IMR-90 (cell line): ENCODE data around the gene UPK1A. TPM values are rescaled to one million over a fixed set of nuclear protein-coding genes. Genes with fewer than 3 reads are reported as not detected.

Experiments
- ATAC-seq: fragments of 200-7000 bp; cut with Tn5 transposase; 2 replicates; pipeline ENCODE4 v1.9.1; 2020; ENCODE audit warnings: low read depth, mild to moderate bottlenecking, moderate library complexity
- BruUV-seq: library from RNA; stranded (reverse); fragments of 400-500 nt; replicated peaks from 2 replicates; lab custom pipeline; 2021; lab: Mats Ljungman, UMichigan
- CTCF ChIA-PET: fragments of 300-600 bp; formaldehyde crosslinking; extraction: SDS; loops from one replicate; lab custom pipeline; 2021; ENCODE audit warnings: antibody characterized with exemption; lab: Yijun Ruan, JAX
- POLR2A ChIA-PET: fragments of 300-600 bp; sonication (Branson Sonifier 250); formaldehyde crosslinking; loops from one replicate; lab custom pipeline; 2022; ENCODE audit warnings: antibody characterized with exemption; ENCODE audit not compliant: unreplicated experiment; lab: Charles Lee
- DNase-seq: peaks from one replicate; pipeline ENCODE4 v3.0.0; 2013
- H2AFZ ChIP-seq: replicated peaks from 2 replicates; pipeline ENCODE3; 2013; ENCODE audit warnings: low read length, mild to moderate bottlenecking; ENCODE audit not compliant: poor library complexity
- H2AK5ac ChIP-seq: 2 replicates; pipeline ENCODE4 v1.6.1; 2013; ENCODE audit warnings: low read depth, low read length, inconsistent platforms
- H2AK9ac ChIP-seq: replicated peaks from 2 replicates; pipeline ENCODE3; 2013; ENCODE audit warnings: mild to moderate bottlenecking, low read depth, low read length, moderate library complexity; ENCODE audit not compliant: poor library complexity
- H2BK120ac ChIP-seq: 2 replicates; pipeline ENCODE4 v1.6.1; 2013; ENCODE audit warnings: low read depth, low read length, inconsistent platforms
- H2BK15ac ChIP-seq: 3 replicates; pipeline ENCODE4 v1.6.1; 2013; ENCODE audit warnings: low read depth, low read length, inconsistent platforms
- H2BK20ac ChIP-seq: 2 replicates; pipeline ENCODE4 v1.6.1; 2013; ENCODE audit warnings: low read depth, mild to moderate bottlenecking, inconsistent platforms, low read length, moderate library complexity
- H2BK5ac ChIP-seq: 2 replicates; pipeline ENCODE4 v1.6.1; 2013; ENCODE audit warnings: mild to moderate bottlenecking, low read depth, low read length, inconsistent platforms; ENCODE audit not compliant: poor library complexity, severe bottlenecking
- H3K14ac ChIP-seq: replicated peaks from 2 replicates; pipeline ENCODE4 v1.6.1; 2013; ENCODE audit warnings: low read depth, low read length, inconsistent platforms
- H3K18ac ChIP-seq: 2 replicates; pipeline ENCODE4 v1.6.1; 2013; ENCODE audit warnings: low read depth, low read length, control low read depth
- H3K23ac ChIP-seq: 2 replicates; pipeline ENCODE4 v1.6.1; 2013; ENCODE audit warnings: low read depth, low read length, inconsistent platforms
- H3K27ac ChIP-seq: 2 replicates; pipeline ENCODE4 v1.5.1; 2013; ENCODE audit warnings: mild to moderate bottlenecking, control low read depth, low read length; ENCODE audit not compliant: insufficient read depth
- H3K27me3 ChIP-seq: 2 replicates; pipeline ENCODE4 v1.6.1; 2013; ENCODE audit warnings: low read length; ENCODE audit not compliant: control insufficient read depth, insufficient read depth
- H3K36me3 ChIP-seq: 2 replicates; pipeline ENCODE4 v1.6.1; 2013; ENCODE audit warnings: low read length, mixed read lengths; ENCODE audit not compliant: control insufficient read depth, insufficient read depth
- H3K4ac ChIP-seq: 2 replicates; pipeline ENCODE4 v1.6.1; 2013; ENCODE audit warnings: low read depth, low read length, inconsistent platforms
- H3K4me1 ChIP-seq: 2 replicates; pipeline ENCODE4 v1.6.1; 2013; ENCODE audit warnings: low read length, mixed read lengths; ENCODE audit not compliant: control insufficient read depth, insufficient read depth
- H3K4me2 ChIP-seq: 2 replicates; pipeline ENCODE4 v1.6.1; 2013; ENCODE audit warnings: low read depth, mild to moderate bottlenecking, control low read depth, low read length, moderate library complexity
- H3K4me3 ChIP-seq: 2 replicates; pipeline ENCODE4 v1.5.1; 2013; ENCODE audit warnings: low read depth, mild to moderate bottlenecking, control low read depth, low read length, moderate library complexity; ENCODE audit not compliant: insufficient read depth
- H3K56ac ChIP-seq: 2 replicates; pipeline ENCODE4 v1.6.1; 2013; ENCODE audit warnings: low read length, inconsistent platforms; ENCODE audit not compliant: insufficient read depth; ENCODE audit errors: extremely low read depth
- H3K79me1 ChIP-seq, 2 experiments: 2 replicates each; pipeline ENCODE4 v1.6.1; 2013; ENCODE audit warnings: low read length in 2 of 2, inconsistent platforms in 1 of 2, low read depth in 1 of 2
- H3K9ac ChIP-seq: 2 replicates; pipeline ENCODE4 v1.6.1; 2013; ENCODE audit warnings: low read depth, low read length, control low read depth
- H3K9me1 ChIP-seq: 2 replicates; pipeline ENCODE4 v1.6.1; 2013; ENCODE audit warnings: low read length, inconsistent platforms; ENCODE audit not compliant: insufficient read depth
- H3K9me3 ChIP-seq: 2 replicates; pipeline ENCODE4 v1.6.1; 2013; ENCODE audit warnings: low read length; ENCODE audit not compliant: control insufficient read depth, insufficient read depth
- H4K20me1 ChIP-seq: 2 replicates; pipeline ENCODE4 v1.6.1; 2013; ENCODE audit warnings: low read length, inconsistent platforms; ENCODE audit not compliant: insufficient read depth
- H4K5ac ChIP-seq: 2 replicates; pipeline ENCODE4 v1.6.1; 2013; ENCODE audit warnings: mild to moderate bottlenecking, low read depth, low read length, control low read depth
- H4K8ac ChIP-seq, 2 experiments: 2 replicates each; pipeline ENCODE4 v1.6.1; 2013; ENCODE audit warnings: low read depth in 2 of 2, low read length in 2 of 2, control low read depth in 1 of 2, inconsistent platforms in 1 of 2
- H4K91ac ChIP-seq: 2 replicates; pipeline ENCODE4 v1.6.1; 2013; ENCODE audit warnings: low read depth, low read length, inconsistent platforms; ENCODE audit not compliant: insufficient read depth
- CHD1 ChIP-seq: IDR thresholded peaks from 2 replicates; pipeline ENCODE4 v1.6.1; 2012; ENCODE audit warnings: low read depth, low read length, improper control_type of control experiment
- CTCF ChIP-seq: conservative IDR thresholded peaks from 2 replicates; pipeline ENCODE4 v1.5.1; 2012; ENCODE audit warnings: mild to moderate bottlenecking, low read depth, low read length, improper control_type of control experiment
- ELK1 ChIP-seq: fragments of 150-350 bp; IDR thresholded peaks from 2 replicates; pipeline ENCODE4 v1.6.1; 2016; ENCODE audit warnings: low read depth, mild to moderate bottlenecking, low read length, moderate library complexity, borderline replicate concordance
- FOS ChIP-seq: fragments of 150-350 bp; IDR thresholded peaks from 2 replicates; pipeline ENCODE4 v1.6.1; 2016; ENCODE audit warnings: low read depth, low read length
- MAZ ChIP-seq: IDR thresholded peaks from 2 replicates; pipeline ENCODE4 v1.6.1; 2012; ENCODE audit warnings: low read depth, mild to moderate bottlenecking, low read length, improper control_type of control experiment, moderate library complexity, borderline replicate concordance
- MXI1 ChIP-seq: IDR thresholded peaks from 2 replicates; pipeline ENCODE4 v1.6.1; 2012; ENCODE audit warnings: low read depth, mild to moderate bottlenecking, low read length, moderate library complexity, borderline replicate concordance
- NFE2L2 ChIP-seq: fragments of 150-350 bp; IDR thresholded peaks from 2 replicates; pipeline ENCODE4 v1.6.1; 2016; ENCODE audit warnings: low read depth, mild to moderate bottlenecking, low read length
- POLR2A ChIP-seq: IDR thresholded peaks from 2 replicates; pipeline ENCODE4 v1.6.1; 2012; ENCODE audit warnings: mild to moderate bottlenecking, low read depth, low read length
- RFX5 ChIP-seq: IDR thresholded peaks from 2 replicates; pipeline ENCODE4 v1.8.0; 2012; ENCODE audit warnings: low read depth, mild to moderate bottlenecking, low read length, moderate library complexity
- SMC3 ChIP-seq: fragments of 150-350 bp; IDR thresholded peaks from 2 replicates; pipeline ENCODE4 v1.6.1; 2016; ENCODE audit warnings: low read depth, mild to moderate bottlenecking, antibody characterized with exemption, low read length, moderate library complexity
- WGBS, 2 experiments: methylation state at CpG; one replicate each; pipeline versions ENCODE4 v1.1.5 to v1.1.7; 2013; ENCODE audit warnings: missing lambda C conversion rate in 2 of 2; ENCODE audit not compliant: insufficient read length in 1 of 2; ENCODE audit errors: extremely low coverage in 2 of 2; 5-methylcytosine and 5-hydroxymethylcytosine counted together
- dilution Hi-C: fragments of 300-500 bp; cut with HindIII; formaldehyde crosslinking; loops from one replicate; pipeline ENCODE4 v1.14.3; 2018; ENCODE audit warnings: low sequenced_read_pairs; ENCODE audit not compliant: unreplicated experiment
- in situ Hi-C: fragments of 300-500 bp; cut with MboI; formaldehyde crosslinking; loops from 3 replicates; pipeline ENCODE4 v1.14.3; 2019; ENCODE audit warnings: low sequenced_read_pairs, inconsistent platforms, mixed read lengths
- intact Hi-C: fragments of 100-400 bp; cut with micrococcal nuclease; formaldehyde crosslinking; loops from 2 replicates; pipeline ENCODE4 v1.10.0; 2022
- polyA plus RNA-seq, 3 experiments: library from polyadenylated mRNA; depleted of rRNA; stranded (reverse); fragments of >200 nt; gene quantifications; 2 replicates each; pipeline ENCODE4 v1.2.3, GENCODE V29; 2012; ENCODE audit warnings: low replicate concordance in 1 of 3
- total RNA-seq: library from RNA; depleted of rRNA; stranded (reverse); fragments of >200 nt; gene quantifications from 2 replicates; pipeline ENCODE4 v1.2.3, GENCODE V29; 2012
- TF ChIP-seq, protein P1 (sequence below): fragments of 150-350 bp; IDR thresholded peaks from 2 replicates; pipeline ENCODE4 v1.6.1; 2017; ENCODE audit warnings: mild to moderate bottlenecking, antibody characterized with exemption, low read length, low read depth

The UPK1A gene
- total and polyA plus RNA-seq, 2 of the 4 experiments (the other 2 are of a cell fraction) = 0.21 TPM; not detected in 1

DNA sequence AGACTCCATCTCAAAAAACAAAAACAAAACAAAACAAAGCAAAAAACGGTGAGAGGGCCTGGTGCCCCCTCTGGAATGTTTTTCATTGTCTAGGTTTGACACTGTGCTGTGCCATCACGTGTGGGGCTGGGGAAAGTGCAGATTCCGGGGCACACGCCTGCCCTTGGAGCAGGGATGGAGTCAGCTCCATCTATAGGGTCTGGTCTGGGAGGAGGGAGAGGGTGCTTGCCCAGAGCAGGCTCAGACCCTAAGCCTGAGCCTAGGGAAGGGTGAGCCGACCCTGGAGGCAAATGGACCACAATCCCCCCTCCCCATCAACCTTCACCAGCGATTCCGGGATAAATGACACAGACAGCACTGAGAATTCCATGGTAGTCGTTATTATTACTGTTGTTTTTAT, 27.1 kb downstream of the UPK1A start:
- no peak overlapping the region for H3K18ac ChIP-seq
- no peak overlapping the region for H2AK5ac ChIP-seq
- no peak overlapping the region for H2BK120ac ChIP-seq
- BruUV-seq = no TSS peak
- no peak for DNase-seq
- H4K8ac ChIP-seq = no peak overlapping the region
- no peak overlapping the region for H2BK15ac ChIP-seq
- intact Hi-C loops (loop anchor here (1.0 kb wide), 1 partner anchor 24 kb away; no protein-coding TSS in a partner anchor), in situ Hi-C loops (no loop called here), dilution Hi-C loops (no loop called here)
- H4K91ac ChIP-seq = no peak overlapping the region
- H4K5ac ChIP-seq = no peak overlapping the region
- no peak for ATAC-seq
- CTCF ChIA-PET = interaction anchor here (1.1 to 1.3 kb wide), 2 partner anchors 9 to 126 kb away, joined by 3 read pairs; no protein-coding TSS in a partner anchor
- no peak overlapping the region for H2AFZ ChIP-seq
- H4K20me1 ChIP-seq = no peaks in the 10 kb centered on the region
- no peak overlapping the region for H3K56ac ChIP-seq
- no peak overlapping the region for H3K14ac ChIP-seq
- H3K27ac ChIP-seq = no peak overlapping the region
- no peaks in the 10 kb centered on the region for H3K79me1 ChIP-seq
- no peak overlapping the region for H3K4me3 ChIP-seq
- POLR2A ChIA-PET = no interaction called here
- H3K4me1 ChIP-seq = peaks cover 3% of the 10 kb centered on the region; the same call in 1 of the 2 replicates
- no peak overlapping the region for H2AK9ac ChIP-seq
- H2BK20ac ChIP-seq = no peak overlapping the region
- no peaks in the 10 kb centered on the region for H3K36me3 ChIP-seq
- no peaks in the 10 kb centered on the region for H3K9me1 ChIP-seq
- H3K27me3 ChIP-seq = peaks cover 2% of the 10 kb centered on the region; the same call in 1 of the 2 replicates
- H3K23ac ChIP-seq = no peak overlapping the region
- no peak overlapping the region for H3K9ac ChIP-seq
- H2BK5ac ChIP-seq = no peak overlapping the region
- TF ChIP-seq SMC3 = no peak
- TF ChIP-seq NFE2L2 = no peak
- TF ChIP-seq, protein P1, sequence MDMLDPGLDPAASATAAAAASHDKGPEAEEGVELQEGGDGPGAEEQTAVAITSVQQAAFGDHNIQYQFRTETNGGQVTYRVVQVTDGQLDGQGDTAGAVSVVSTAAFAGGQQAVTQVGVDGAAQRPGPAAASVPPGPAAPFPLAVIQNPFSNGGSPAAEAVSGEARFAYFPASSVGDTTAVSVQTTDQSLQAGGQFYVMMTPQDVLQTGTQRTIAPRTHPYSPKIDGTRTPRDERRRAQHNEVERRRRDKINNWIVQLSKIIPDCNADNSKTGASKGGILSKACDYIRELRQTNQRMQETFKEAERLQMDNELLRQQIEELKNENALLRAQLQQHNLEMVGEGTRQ = no peak
- no peak for TF ChIP-seq ELK1
- TF ChIP-seq MXI1 = no peak
- TF ChIP-seq CTCF = no peak
- TF ChIP-seq POLR2A = no peak
- TF ChIP-seq FOS = no peak
- no peak for TF ChIP-seq MAZ
- no peak for TF ChIP-seq RFX5
- TF ChIP-seq CHD1 = no peak
- WGBS, 2 experiments = no CpG with 5 or more reads among the region's 8 CpGs
- H3K4me2 ChIP-seq = no peak overlapping the region
- no peaks in the 10 kb centered on the region for H3K9me3 ChIP-seq
- H3K4ac ChIP-seq = no peak overlapping the region
